Caco-2 (cell line): Measurements from ENCODE around the gene SH2D3A. TPM values are rescaled to one million over a fixed set of nuclear protein-coding genes. Genes with fewer than 3 reads are reported as not detected.
"Not testable (repeated sequence)": the region's sequence is repeated elsewhere in the genome, so short reads cannot be mapped to it uniquely, and the experiment has no call there.

Experiments
- BruUV-seq: library from RNA; stranded (reverse); fragments of 400-500 nt; replicated peaks from 2 replicates; lab custom pipeline; 2021; lab: Mats Ljungman, UMichigan
- CTCF ChIA-PET: fragments of 300-600 bp; sonication (Branson Sonifier 250); formaldehyde crosslinking; loops from one replicate; lab custom pipeline; 2022; ENCODE audit warnings: antibody characterized with exemption; lab: Charles Lee
- POLR2A ChIA-PET: fragments of 300-600 bp; sonication (Branson Sonifier 250); formaldehyde crosslinking; loops from one replicate; lab custom pipeline; 2022; ENCODE audit warnings: antibody characterized with exemption; lab: Charles Lee
- DNase-seq, 2 experiments: peaks; one replicate each; pipeline versions ENCODE4 v3.0.0 to v3.0.0-alpha.2; 2020 to 2022
- H3K27me3 ChIP-seq: replicated peaks from 2 replicates; pipeline ENCODE4 v1.6.0; 2011; ENCODE audit warnings: low read length; ENCODE audit not compliant: control insufficient read depth, insufficient read depth
- H3K36me3 ChIP-seq: 2 replicates; pipeline ENCODE4 v1.5.1; 2011; ENCODE audit warnings: low read length; ENCODE audit not compliant: control insufficient read depth, insufficient read depth
- H3K4me1 ChIP-seq: fragments of 250-450 bp; sonication (Bioruptor Pico); 2 replicates; pipeline ENCODE4 v1.5.1; 2020; ENCODE audit warnings: mild to moderate bottlenecking
- H3K4me3 ChIP-seq: 2 replicates; pipeline ENCODE4 v1.5.1; 2011; ENCODE audit warnings: low read depth, mild to moderate bottlenecking, control low read depth, low read length
- H3K9me3 ChIP-seq: fragments of 250-450 bp; sonication (Bioruptor Pico); 2 replicates; pipeline ENCODE4 v1.5.1; 2020; ENCODE audit warnings: mild to moderate bottlenecking, moderate library complexity
- H3K27ac Mint-ChIP-seq: one replicate; pipeline ENCODE4 v1.8.0; 2022; ENCODE audit warnings: mixed read lengths; ENCODE audit not compliant: unreplicated experiment
- H3K27me3 Mint-ChIP-seq: one replicate; pipeline ENCODE4 v1.8.0; 2022; ENCODE audit warnings: mixed read lengths; ENCODE audit not compliant: insufficient read depth, unreplicated experiment
- H3K36me3 Mint-ChIP-seq: one replicate; pipeline ENCODE4 v1.8.0; 2022; ENCODE audit warnings: mild to moderate bottlenecking, mixed read lengths; ENCODE audit not compliant: insufficient read depth, unreplicated experiment
- H3K4me1 Mint-ChIP-seq: one replicate; pipeline ENCODE4 v1.8.0; 2022; ENCODE audit warnings: low read depth, mixed read lengths; ENCODE audit not compliant: unreplicated experiment
- H3K4me3 Mint-ChIP-seq: one replicate; pipeline ENCODE4 v1.8.0; 2022; ENCODE audit warnings: mild to moderate bottlenecking, moderate library complexity, mixed read lengths; ENCODE audit not compliant: unreplicated experiment
- H3K9me3 Mint-ChIP-seq: one replicate; pipeline ENCODE4 v1.8.0; 2022; ENCODE audit warnings: mixed read lengths; ENCODE audit not compliant: unreplicated experiment
- intact Hi-C: fragments of 100-400 bp; cut with micrococcal nuclease; formaldehyde crosslinking; loops from one replicate; pipeline ENCODE4 v1.10.0; 2022; ENCODE audit not compliant: unreplicated experiment
- total RNA-seq: library from RNA; stranded (reverse); gene quantifications from 2 replicates; pipeline ENCODE4 v1.2.3, GENCODE V29; 2022
- TF ChIP-seq, protein P1 (sequence below), 2 experiments: fragments of 200-600 bp in 1 of 2; IDR thresholded peaks; 1 replicate in 1 of 2; 2 replicates in 1 of 2; pipeline versions ENCODE4 v1.5.1 to v1.8.0; 2011 to 2022; ENCODE audit warnings: antibody characterized with exemption in 1 of 2, control low read depth in 1 of 2, inconsistent platforms in 1 of 2, low read depth in 1 of 2, low read length in 1 of 2, mild to moderate bottlenecking in 1 of 2, moderate library complexity in 1 of 2; ENCODE audit not compliant: insufficient read depth in 1 of 2, severe bottlenecking in 1 of 2, unreplicated experiment in 1 of 2

SH2D3A gene
- total RNA-seq, 1 experiment from 2014 or later = 20.5 TPM

DNA sequence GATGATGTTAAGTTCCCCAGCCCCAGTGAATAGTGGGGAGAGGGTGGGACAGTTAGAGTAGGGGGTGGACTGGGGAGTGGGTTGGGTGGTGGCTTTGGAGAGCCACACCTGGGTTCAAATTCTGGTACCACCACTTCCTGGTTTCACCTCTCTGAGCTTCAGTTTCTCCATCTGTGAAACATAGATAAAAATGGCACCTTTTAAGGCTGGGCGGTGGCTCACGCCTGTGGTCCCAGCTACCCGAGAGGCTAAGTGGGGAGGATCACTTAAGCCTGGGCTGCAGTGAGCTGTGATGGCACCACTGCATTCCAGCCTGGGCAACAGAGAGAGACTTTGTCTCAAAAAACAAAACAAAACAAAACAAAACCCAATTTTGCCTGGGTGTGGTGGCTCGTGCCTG is 11.2 kb upstream of the SH2D3A start:
- no peaks in the 10 kb centered on the region for H3K4me1 Mint-ChIP-seq
- intact Hi-C loops = no loop called here
- H3K36me3 Mint-ChIP-seq = no peaks in the 10 kb centered on the region
- no peak overlapping the region for H3K4me3 Mint-ChIP-seq
- no peak for DNase-seq
- peaks cover 16% of the 10 kb centered on the region for H3K9me3 Mint-ChIP-seq
- BruUV-seq = no TSS peak
- no peaks in the 10 kb centered on the region for H3K4me1 ChIP-seq
- no peak overlapping the region for H3K4me3 ChIP-seq
- no peaks in the 10 kb centered on the region for H3K27me3 ChIP-seq
- H3K27me3 Mint-ChIP-seq = no peaks in the 10 kb centered on the region
- POLR2A ChIA-PET = no interaction called here
- TF ChIP-seq, protein P1, sequence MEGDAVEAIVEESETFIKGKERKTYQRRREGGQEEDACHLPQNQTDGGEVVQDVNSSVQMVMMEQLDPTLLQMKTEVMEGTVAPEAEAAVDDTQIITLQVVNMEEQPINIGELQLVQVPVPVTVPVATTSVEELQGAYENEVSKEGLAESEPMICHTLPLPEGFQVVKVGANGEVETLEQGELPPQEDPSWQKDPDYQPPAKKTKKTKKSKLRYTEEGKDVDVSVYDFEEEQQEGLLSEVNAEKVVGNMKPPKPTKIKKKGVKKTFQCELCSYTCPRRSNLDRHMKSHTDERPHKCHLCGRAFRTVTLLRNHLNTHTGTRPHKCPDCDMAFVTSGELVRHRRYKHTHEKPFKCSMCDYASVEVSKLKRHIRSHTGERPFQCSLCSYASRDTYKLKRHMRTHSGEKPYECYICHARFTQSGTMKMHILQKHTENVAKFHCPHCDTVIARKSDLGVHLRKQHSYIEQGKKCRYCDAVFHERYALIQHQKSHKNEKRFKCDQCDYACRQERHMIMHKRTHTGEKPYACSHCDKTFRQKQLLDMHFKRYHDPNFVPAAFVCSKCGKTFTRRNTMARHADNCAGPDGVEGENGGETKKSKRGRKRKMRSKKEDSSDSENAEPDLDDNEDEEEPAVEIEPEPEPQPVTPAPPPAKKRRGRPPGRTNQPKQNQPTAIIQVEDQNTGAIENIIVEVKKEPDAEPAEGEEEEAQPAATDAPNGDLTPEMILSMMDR (IDR thresholded peaks at IDR 0.05; ENCODE audit: insufficient read depth in 1 of 2, low read depth in 1 of 2, low read length in 1 of 2, severe bottlenecking in 1 of 2, unreplicated experiment in 1 of 2) = no peak
- CTCF ChIA-PET = no interaction called here
- H3K36me3 ChIP-seq = no peaks in the 10 kb centered on the region
- H3K9me3 ChIP-seq = no peaks in the 10 kb centered on the region
- H3K27ac Mint-ChIP-seq = no peak overlapping the region

DNA sequence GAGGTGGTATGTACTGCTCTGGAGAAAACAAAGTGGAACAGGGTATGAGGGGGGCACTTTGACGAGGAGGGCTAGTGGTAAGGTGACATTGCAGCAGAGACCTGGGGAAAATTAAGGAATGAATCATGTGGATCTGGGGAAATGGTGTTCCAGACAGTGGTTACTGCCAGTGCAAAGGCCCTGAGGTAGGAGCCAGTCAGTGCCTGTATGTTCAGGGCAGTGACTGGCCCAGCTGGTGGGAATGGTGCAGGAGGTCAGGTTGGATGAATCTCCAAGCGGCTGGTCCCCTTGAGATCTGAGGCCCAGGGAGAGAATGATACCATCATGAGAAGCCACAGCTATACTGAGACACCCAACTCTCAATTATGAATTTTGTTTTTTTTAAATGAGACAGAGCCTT is 10.2 kb upstream of the SH2D3A start:
- Mint-ChIP-seq H3K36me3 (no peaks in the 10 kb centered on the region), H3K27ac (no peak overlapping the region), H3K9me3 (peaks cover 16% of the 10 kb centered on the region), H3K4me3 (no peak overlapping the region), H3K4me1 (no peaks in the 10 kb centered on the region), H3K27me3 (no peaks in the 10 kb centered on the region)
- H3K36me3 ChIP-seq = no peaks in the 10 kb centered on the region
- POLR2A ChIA-PET = no interaction called here
- no peak for DNase-seq
- H3K9me3 ChIP-seq = no peaks in the 10 kb centered on the region
- CTCF ChIA-PET = no interaction called here
- TF ChIP-seq, protein P1 (IDR thresholded peaks at IDR 0.05; ENCODE audit: insufficient read depth in 1 of 2, low read depth in 1 of 2, low read length in 1 of 2, severe bottlenecking in 1 of 2, unreplicated experiment in 1 of 2) = no peak
- H3K4me3 ChIP-seq = no peak overlapping the region
- H3K4me1 ChIP-seq = no peaks in the 10 kb centered on the region
- BruUV-seq = no TSS peak
- intact Hi-C loops = no loop called here
- no peaks in the 10 kb centered on the region for H3K27me3 ChIP-seq

DNA sequence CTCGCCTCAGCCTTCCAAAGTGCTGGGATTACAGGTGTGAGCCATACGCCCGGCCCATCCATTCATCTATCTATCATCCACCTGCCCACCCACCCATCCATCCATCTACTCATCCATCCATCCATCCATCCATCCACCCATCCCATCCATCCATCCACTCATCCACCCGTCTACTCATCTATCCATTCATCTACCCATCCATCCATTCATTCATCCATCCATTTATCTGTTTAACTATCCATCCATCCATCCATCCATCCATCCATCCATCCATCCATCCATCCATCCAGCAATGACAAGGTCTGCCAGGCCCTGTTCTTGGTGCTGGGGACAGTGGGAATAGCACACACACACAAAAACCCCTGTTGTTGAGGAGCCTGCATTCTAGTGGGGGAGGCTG is 9.8 kb upstream of the SH2D3A start:
- Mint-ChIP-seq H3K4me1 (no peaks in the 10 kb centered on the region), H3K36me3 (peaks cover 4% of the 10 kb centered on the region), H3K9me3 (peaks cover 16% of the 10 kb centered on the region), H3K4me3 (no peak overlapping the region), H3K27me3 (no peaks in the 10 kb centered on the region), H3K27ac (no peak overlapping the region)
- ChIA-PET CTCF (no interaction called here), POLR2A (no interaction called here)
- Histone ChIP-seq H3K4me1 (no peaks in the 10 kb centered on the region), H3K9me3 (no peaks in the 10 kb centered on the region), H3K4me3 (no peak overlapping the region), H3K27me3 (no peaks in the 10 kb centered on the region), H3K36me3 (no peaks in the 10 kb centered on the region)
- TF ChIP-seq, protein P1 (IDR thresholded peaks at IDR 0.05; ENCODE audit: insufficient read depth in 1 of 2, low read depth in 1 of 2, low read length in 1 of 2, severe bottlenecking in 1 of 2, unreplicated experiment in 1 of 2) = no peak
- DNase-seq = no peak
- no TSS peak for BruUV-seq
- intact Hi-C loops = no loop called here

DNA sequence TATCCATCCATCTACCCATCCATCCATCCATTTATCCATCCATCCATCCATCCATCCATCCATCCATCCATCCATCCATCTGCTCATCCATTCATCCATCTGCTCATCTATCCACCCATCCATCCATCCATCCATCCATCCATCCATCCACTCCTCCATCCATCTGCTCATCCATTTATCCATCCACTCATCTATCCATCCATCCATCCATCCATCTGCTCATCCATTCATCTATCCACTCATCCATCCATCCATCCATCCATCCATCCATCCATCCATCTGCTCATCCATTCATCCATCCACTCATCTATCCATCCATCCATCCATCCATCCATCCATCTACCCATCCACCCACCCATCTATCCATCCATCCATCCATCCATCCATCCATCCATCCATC is 8.8 kb upstream of the SH2D3A start:
- H3K4me1 ChIP-seq, H3K27me3 Mint-ChIP-seq, CTCF ChIA-PET, H3K4me1 Mint-ChIP-seq, H3K9me3 ChIP-seq, BruUV-seq, H3K4me3 Mint-ChIP-seq, H3K36me3 Mint-ChIP-seq, H3K27me3 ChIP-seq, H3K4me3 ChIP-seq, intact Hi-C loops, DNase-seq, H3K27ac Mint-ChIP-seq, POLR2A ChIA-PET, H3K36me3 ChIP-seq: not testable (repeated sequence)
- H3K9me3 Mint-ChIP-seq = peaks cover 16% of the 10 kb centered on the region
